ENCODE measurements around the gene C17orf50. TPM values are rescaled to one million over a fixed set of nuclear protein-coding genes. Genes with fewer than 3 reads are reported as not detected.

C17orf50 gene
- total and polyA plus RNA-seq, 10 donors = 0.15 to 0.42 TPM; not detected in 8

DNA sequence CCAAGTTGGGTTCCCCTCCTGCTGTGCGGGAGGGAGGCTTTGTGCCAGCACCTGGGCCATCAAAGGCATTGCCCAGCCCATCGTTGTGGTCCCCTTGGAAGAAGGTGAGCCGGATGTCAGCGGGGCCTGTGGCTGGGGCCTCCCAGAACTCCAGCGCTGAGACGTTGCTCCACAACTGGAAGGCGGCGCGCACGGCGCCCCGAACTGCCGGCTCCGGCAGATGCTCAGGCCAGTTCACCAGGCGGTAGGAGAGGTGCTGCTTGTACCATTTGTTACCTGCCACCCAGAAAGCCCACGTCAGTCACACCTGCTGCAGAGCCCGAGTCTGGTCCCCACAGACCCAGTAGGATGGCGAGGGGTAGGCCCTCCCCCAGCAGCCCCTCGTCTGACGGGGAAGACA, 12.4 kb downstream of the C17orf50 start:
- H3K9me3 ChIP-seq = no peaks in the 10 kb centered on the region
- peaks cover 0 to 20% (median 0%) of the 10 kb centered on the region in 7 donors for H3K27me3 ChIP-seq (replicated peaks in 1 of 7)
- no peak for DNase-seq
- 73 to 85% (median 84%) methylated on average over 16 to 20 of the region's 20 CpGs for WGBS, 5 donors
- TF ChIP-seq POLR2A (IDR thresholded peaks at IDR 0.05) = no peak
- TF ChIP-seq CTCF (IDR thresholded peaks at IDR 0.05 in 8 of 11, conservative IDR thresholded peaks at IDR 0.05 in 3 of 11) = no peak
- TF ChIP-seq POLR2AphosphoS5 (IDR thresholded peaks at IDR 0.05) = no peak
- no peak overlapping the region for H3K4me3 ChIP-seq
- no peaks in the 10 kb centered on the region for H3K4me1 ChIP-seq
- no peak overlapping the region for H3K27ac ChIP-seq
- intact Hi-C loops (cut with DNase I; ENCODE audit: low total_unique reads) = no loop called here
- no peaks in the 10 kb centered on the region for H3K36me3 ChIP-seq

- Histone ChIP-seq H3K36me3 (no peaks in the 10 kb centered on the region), H3K27ac (no peak overlapping the region), H3K9me3 (no peaks in the 10 kb centered on the region), H3K4me1 (no peaks in the 10 kb centered on the region), H3K4me3 (no peak overlapping the region), H3K27me3 (replicated peaks in 1 of 7) (peaks cover 0 to 21% (median 0%) of the 10 kb centered on the region in 7 donors)
- 69 to 82% (median 71%) methylated on average over 10 of the region's 10 CpGs for WGBS, 5 donors
- no peak for DNase-seq
- TF ChIP-seq CTCF (IDR thresholded peaks at IDR 0.05 in 8 of 11, conservative IDR thresholded peaks at IDR 0.05 in 3 of 11) = no peak
- no peak for TF ChIP-seq POLR2AphosphoS5 (IDR thresholded peaks at IDR 0.05)
- no peak for TF ChIP-seq POLR2A (IDR thresholded peaks at IDR 0.05)
- intact Hi-C loops (cut with DNase I; ENCODE audit: low total_unique reads) = no loop called here
These were observed 13.2 kb downstream of the C17orf50 start for GRCh38 chr17:35773679-35774425.

DNA sequence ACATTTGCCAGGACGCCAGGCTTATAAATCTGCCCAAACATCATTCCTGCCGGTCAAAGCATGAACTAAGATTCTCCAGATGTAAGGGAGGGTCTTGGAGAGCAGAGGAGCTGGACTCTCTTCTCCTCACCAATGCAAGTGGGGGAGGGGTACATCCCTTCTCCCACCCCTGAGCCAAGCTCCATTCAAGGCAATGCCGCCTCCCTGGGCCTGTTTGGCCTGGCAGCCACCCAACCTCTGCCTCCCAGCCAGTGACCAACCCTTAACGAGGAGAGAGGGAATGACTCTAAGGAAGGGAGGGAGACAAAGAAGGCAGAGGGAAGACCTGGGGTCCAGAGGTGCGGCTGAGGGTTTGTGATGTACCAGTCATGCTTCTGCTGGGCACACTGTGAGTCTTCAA, 13.8 kb downstream of the C17orf50 start:
- 69 to 87% (median 81%) methylated on average over 5 of the region's 5 CpGs for WGBS, 5 donors
- Histone ChIP-seq H3K27ac (no peak overlapping the region), H3K4me1 (no peaks in the 10 kb centered on the region), H3K27me3 (replicated peaks in 1 of 7) (peaks cover 0 to 26% (median 0%) of the 10 kb centered on the region in 7 donors), H3K9me3 (no peaks in the 10 kb centered on the region), H3K4me3 (no peak overlapping the region), H3K36me3 (no peaks in the 10 kb centered on the region)
- no peak for DNase-seq
- intact Hi-C loops (cut with DNase I; ENCODE audit: low total_unique reads) = no loop called here
- TF ChIP-seq POLR2A (IDR thresholded peaks at IDR 0.05) (no peak), POLR2AphosphoS5 (IDR thresholded peaks at IDR 0.05) (no peak)

DNA sequence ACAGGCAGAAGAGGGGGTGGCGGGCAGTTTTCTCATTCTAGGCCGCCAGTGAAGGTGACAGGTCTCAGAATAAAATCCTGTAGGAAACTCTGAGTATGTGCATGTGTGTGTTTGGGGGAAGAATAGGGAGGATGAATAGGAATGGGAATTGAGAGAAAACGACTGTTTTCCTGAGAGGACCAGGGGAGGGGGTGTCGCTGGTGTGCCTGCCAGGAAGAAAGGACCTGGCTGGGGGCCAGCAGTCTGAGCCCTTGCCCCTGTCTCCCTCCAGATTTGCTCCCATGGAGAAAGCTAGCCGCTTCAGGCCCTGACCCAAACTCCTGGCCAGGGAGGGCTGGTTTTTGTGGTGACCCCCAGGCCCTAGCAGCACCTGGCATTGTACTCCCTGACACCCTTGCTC, 14.4 kb downstream of the C17orf50 start:
- Histone ChIP-seq H3K4me3 (no peak overlapping the region), H3K27me3 (replicated peaks in 1 of 7) (peaks cover 0 to 26% (median 0%) of the 10 kb centered on the region in 7 donors), H3K36me3 (no peaks in the 10 kb centered on the region), H3K4me1 (no peaks in the 10 kb centered on the region), H3K9me3 (no peaks in the 10 kb centered on the region), H3K27ac (no peak overlapping the region)
- no peak for TF ChIP-seq POLR2AphosphoS5 (IDR thresholded peaks at IDR 0.05)
- TF ChIP-seq POLR2A (IDR thresholded peaks at IDR 0.05) = no peak
- TF ChIP-seq CTCF (IDR thresholded peaks at IDR 0.05 in 8 of 11, conservative IDR thresholded peaks at IDR 0.05 in 3 of 11) = no peak
- intact Hi-C loops (cut with DNase I; ENCODE audit: low total_unique reads) = no loop called here
- no peak for DNase-seq
- 65 to 75% (median 72%) methylated on average over 5 of the region's 5 CpGs for WGBS, 5 donors

All from spleen (tissue), 11 donors.